GM18867 (cell line): Measurements from ENCODE around the gene LRRC3C.
A peak's percentile ranks its signal among the peaks of the same experiment; 100 is the strongest.

Source experiments
- ATAC-seq: cut with Tn5 transposase; IDR thresholded peaks from one replicate; pipeline ENCODE4 v1.9.1; 2021; ENCODE audit warnings: mild to moderate bottlenecking, moderate library complexity; ENCODE audit not compliant: unreplicated experiment

Gene LRRC3C

DNA sequence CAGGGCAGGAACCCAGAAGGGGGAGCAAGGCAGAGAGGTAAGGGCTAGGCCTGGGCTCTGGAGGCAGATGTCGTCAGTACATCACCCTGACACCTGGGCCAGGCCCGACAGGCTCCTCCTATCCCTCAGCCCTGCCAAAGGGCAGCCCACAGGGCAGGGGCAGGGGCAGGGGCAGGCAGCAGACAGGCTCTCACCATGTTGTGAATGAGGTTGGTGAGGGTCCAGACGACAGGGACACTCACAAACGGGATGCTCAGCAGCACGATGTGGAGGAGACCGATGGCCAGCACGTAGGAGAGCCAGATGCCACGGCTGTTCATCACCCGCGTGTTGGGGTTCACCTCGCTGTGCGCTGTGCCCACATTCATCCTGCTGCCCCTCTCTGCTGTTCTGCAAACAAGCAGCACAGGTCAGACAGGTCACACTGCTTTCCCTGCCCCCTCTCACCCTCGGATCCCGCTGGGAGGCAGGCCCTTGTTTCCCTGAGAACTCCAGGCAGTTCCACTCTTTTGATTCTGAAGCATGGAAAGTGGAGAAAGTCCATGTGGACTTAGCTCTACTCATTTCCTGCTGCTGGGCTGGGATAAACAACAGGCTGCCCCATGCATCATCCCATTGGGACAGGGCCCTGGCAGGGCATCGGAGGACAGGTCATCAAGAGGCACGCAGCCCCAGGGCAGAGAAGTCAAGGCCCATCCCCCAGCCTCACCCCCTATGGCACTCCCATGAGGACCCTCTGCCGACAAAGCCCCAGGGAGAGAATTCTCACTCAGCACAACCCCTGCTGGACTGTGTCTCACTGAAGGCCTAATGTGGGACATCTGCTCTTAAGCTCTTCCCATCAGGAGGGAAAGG lies 3.5 kb upstream of the LRRC3C start:
- ATAC-seq, result no peak

DNA sequence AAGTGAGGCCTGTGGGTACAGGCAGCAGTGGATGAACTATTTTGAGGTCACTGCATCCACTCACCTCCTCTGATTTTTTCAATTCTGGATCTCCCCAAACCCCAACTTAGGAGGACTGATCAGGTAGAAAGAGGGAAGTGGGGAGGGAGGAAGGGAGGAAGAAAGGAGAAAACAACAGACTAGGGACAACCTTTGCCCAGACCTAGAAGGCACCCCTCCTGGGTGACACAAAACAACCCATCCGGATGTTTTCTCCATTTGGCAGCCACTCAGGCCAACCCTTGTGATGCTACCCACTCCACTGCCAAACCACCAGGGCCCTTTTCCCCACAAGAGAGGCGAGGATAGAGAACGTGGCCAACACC lies 2.9 kb upstream of the LRRC3C start:
- no peak for ATAC-seq

DNA sequence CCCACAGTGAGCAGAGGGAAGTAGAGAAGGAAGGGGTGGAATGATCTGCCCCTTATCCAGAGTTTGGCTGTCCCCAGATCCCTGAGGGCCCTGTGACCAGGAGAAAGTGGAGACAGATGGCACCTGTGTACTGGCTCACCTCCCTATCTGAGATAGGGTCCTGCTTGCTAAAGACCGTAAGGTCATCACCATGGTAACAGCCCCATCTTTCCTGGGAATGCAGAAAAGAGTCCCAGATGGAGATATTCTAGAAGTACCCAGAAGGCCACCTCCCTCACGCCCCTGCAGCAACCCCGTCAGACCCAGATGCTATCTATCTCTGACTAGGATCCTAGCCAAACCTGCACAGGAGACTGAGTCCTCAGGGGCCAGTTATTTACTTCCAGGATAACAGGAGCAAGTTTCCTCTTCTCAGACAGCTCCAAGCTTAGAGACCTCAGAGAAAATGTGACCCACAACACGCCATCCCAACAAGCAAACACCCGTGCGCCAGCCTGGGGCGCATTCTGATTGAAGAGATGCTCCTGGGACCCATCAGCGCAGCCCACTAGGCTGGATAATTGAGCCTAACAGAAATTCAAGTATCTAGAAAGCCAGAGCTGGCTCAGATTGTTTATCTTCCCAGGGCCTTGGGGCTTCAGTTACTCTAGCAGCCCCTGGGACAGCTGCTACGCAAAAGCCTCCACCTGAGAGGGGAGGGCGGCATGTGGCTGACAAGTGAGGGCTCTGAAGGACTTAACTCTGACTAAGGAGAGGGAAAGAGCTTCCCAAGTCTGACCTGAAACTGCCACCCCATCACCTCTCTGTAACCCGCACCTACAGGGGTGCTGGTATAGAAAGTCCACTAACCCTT lies 2.0 kb upstream of the LRRC3C start:
- ATAC-seq, result no peak

DNA sequence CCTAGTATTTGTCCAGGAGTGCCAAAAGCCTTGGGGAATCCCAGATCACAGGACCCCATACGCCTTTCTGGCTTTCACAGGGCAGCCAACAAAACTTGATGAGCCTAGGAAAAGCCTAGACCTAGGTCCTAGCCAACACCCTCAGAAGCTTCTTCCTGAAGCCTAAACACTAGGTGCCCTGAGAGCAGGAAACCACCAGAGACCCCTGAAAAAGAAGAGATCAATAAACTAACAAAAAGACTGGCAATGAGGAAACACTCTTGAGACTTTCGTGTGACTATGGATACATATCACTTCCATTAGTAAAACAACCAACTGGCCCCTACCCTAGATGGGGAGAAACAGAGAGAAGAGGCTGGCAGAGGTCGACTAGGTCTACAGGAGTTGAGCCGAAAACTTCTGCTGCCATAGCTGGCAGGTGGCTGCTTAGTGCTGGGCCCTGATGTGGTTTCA lies 1.4 kb upstream of the LRRC3C start:
- no peak for ATAC-seq

DNA sequence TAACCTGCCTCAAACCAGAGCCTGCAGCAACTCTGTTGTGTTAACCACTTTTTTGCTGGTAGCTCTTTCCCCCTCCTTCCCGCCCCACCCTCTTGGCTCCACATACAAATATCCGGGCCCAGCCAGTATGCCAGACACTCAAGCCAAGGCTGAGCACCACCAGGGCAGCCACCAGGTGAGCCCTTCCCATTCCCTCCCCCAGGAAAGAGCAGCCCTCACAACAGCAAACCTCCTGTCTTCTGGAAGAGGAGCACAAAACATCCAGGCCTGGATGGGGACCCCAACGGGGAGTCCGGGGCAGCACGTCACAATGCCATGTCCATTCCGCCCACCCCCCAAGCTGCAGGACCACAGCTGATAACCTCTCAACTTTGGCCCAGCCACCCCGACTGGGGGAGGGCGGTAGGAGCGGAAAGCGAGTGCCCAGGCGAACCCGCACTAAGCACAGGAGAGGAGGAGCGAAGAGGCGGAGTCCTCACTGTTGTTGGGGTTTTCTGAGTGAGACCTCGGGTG lies 888 bp upstream of the LRRC3C start:
- peak; percentile 22 for ATAC-seq

DNA sequence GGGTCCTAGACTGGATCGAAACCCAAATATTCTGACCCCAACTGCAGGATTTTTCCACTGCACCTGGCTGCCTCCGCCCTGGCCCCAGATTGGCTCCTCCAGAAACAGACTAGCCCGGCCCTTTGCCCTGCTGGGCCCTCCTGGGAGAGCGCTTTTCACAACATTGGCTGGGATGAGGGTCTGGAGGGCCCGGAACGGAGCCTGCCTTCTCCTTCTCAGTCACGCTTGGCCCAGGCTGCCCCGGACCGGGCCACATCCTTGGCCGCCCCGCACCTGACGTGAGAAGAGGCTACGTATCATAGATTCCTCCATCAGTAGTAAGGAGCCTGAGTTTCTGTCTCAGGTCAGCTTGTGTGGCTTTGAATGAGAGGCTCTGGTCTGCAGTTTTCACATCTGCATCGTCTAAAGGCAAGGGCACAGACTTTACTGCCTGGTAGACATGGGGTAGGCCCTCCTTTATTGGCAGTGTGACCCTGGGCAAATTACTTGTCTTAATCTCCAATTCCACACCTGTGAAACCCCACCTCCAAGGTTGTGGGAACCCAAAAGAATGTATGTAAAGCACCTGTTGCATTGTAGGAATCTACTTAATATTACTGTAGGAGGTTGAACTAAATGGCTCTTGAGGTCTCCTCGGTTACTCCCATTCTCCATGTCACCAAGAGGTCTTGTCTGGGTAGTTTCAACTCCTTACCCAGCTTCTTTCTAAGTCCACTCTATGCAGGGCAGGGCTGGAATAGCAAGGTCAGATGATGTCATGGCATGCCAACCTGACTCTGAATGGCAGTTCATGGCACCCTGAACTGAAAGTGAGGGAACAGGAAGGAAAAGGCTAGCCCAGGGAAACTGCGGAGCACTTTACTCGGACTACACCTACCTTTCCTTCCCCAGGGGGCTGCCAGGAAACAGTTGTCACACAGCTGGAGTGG lies 661 bp downstream of the LRRC3C start:
- ATAC-seq, result peak; percentile 17

DNA sequence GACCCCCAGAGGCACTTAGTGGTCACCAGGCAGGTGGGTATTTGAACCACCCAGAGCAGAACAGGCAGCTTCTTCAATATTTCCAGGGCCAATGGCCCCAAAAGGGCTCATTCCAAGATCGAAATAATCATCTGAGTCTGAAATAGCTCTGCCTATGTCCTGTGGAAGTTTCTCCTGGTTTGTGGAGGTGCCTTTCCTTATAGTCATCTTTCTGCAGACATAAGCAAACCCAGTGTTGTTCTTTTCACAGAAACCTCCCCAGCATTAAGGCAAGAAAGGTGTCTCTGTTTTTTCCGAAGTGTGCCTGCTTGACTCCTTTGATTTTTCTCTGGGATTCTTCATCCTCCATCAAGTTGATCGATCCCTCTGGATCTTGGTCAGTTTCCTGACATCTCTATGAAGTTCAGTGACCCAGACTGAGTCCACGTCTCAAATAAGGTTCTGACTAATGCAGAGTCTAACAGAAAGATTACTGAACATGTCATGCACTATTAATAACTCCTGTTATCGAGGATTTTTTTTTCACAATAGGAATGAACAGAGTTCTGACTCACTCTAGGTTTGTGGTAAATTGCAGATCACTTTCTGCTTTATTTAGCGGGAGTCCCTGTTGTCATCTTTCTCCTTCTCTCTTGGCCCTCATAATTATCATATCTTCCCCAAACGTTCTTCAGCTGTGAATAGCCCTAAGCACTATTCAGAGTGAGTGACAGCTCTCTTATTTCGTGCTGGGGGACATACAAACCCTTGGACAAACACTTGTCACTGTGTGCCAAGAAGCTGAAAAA lies 1.5 kb downstream of the LRRC3C start:
- ATAC-seq, result no peak

DNA sequence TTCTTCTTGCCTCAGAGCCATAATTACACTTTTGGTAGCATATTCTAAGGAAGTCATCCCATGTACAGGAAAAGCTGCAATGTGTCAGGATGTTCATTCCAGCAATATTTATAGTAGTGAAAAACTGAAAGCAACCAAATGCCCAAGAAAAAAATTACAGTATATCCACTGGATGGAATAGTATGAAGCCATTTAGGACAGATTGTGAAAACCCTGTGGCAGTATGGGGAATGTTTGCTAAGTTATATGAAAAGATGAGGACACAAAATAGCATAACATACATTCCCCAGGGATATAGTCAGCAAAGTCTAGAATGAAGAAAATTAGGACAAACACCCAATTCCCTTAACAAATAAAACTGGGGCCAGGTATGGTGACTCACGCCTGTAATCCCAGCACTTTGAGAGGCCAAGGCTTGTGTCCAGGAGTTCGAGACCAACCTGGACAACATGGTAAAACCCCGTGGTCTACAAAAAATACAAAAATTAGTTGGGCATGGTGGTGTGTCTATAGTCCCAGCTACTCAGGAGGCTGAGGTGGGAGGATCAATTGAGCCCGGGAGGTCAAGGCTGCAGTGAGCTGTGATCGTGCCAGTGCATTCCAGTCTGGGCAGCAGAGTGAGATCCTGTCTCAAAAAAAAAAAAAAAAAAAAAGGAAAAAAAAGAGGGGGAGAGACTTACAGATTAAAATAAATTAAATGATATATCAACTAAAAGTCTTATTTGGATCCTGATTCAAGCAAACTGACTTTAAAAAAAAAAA lies 2.3 kb downstream of the LRRC3C start:
- no peak for ATAC-seq

DNA sequence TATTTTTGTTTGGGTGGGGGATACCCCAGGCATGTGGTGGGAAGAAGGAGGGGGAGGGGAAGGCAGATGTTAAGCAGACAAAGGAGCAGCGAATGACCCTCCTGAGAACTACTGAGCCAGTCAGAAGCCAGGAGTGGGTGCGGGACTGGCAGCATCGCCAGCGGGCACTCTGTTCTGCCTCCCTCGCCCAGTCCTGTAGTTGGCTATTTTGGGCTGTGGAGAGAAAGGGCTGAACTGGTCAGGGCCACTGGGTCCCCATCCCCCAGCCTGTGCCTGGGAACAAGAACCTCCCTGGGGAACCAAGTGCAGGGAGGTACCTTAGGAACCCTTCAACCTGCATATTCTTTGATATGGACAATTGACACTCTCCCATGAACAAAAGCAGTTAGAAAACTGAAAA lies 6.4 kb downstream of the LRRC3C start:
- ATAC-seq, result no peak

DNA sequence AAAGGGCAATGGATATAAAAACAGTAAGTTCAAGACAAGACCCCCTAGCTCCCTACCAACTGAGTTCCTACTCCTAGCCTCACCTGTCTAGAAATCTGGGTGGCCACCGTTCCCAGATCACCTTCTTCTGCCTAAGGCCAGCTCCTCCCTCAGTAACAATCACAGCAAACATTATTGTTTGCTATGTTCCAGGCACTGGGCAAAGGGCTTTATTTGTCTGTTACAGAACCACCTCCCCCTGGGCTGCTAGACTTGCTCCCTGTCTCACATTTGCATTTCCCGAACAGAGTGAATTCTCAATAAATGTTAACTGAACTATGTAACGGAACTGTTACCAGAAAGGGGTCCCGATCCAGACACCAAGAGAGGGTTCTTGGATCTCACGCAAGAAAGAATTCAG lies 6.8 kb downstream of the LRRC3C start:
- ATAC-seq, result no peak

DNA sequence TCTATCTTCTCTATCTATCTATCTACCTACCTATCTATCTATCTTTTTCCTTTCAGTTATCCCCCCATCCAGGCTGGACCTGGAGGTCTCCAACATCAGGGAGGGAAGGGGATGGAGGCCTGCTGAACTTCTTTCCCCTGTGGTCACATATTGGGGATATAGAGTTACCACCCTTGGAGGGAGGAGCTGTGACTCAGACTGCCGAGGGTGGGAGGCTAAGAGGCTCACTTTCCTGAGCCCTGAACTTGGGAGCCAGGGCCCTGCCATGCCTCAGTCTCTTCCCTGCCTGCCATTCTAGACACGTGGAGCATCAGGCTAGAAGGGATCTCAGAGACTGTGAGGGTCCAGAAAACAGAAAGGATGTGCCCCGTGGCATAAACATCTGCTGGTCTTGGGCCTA lies 8.4 kb downstream of the LRRC3C start:
- no peak for ATAC-seq

DNA sequence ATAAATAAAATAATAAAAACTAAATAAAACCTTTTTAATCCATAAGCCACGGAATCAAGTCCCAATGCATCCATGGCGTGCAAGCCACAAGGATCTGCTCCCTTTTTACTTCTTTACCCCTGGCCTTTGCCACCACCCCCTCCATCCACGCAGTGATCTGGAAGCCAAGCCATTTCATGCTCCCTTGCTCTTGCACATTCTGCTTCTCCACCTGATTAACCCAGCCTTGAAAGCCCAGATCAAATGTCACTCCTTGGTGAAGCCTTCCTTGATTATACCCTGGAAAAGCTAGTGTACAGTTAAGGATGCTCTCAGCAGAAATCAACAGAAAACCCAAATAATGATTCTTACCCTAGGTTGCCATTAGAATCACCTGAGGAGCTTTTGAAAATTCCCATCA lies 9.9 kb downstream of the LRRC3C start:
- ATAC-seq, result no peak

DNA sequence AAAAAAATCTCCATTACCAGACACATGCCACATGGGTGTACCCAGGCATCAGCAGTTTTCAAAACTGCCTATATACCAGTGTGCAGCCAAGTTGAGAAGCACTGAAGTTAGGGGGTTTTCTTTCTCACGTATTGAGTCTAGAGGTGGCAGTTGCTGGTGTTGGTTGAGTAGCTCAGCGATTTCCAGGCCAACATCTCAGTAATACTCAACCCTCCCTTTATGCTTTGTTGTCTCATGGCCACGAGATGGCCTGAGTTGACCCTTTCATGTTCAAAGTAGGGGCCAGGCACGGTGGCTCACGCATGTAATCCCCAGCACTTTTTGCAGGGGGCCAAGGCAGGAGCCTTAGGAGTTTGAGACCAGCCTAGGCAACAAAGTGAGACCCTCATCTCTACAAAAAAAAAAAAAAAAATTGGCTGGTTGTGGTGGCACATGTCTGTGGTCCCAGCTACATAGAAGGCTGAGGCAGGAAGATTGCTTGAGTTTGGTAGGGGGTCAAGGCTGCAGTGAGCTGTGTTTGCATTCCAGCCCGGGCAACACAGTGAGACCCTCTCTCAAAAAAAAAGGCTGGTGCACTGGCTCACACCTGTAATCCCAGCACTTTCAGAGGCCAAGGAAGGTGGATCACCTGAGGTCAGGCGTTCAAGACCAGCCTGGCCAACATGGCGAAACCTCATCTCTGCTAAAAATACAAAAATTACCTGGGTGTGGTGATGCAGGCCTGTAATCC lies 10.8 kb downstream of the LRRC3C start:
- ATAC-seq, result no peak

DNA sequence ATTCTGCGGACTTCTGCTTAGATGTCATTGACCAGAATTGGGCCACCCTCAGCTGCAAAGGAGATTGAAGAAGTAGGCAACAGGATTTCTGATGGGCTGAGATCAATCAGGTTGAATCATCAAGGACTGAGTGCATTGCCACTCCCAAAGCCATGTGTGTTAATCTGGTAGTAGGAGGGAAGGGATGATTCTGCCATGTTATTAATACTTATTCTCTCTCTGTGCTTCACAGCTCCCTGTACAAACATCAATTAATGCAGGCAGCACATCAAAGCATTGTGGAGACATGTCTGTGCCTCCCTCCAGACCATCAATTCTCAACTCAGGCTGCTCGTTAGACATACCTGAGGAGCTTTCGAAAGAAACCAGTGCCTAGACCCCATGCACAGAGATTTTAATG lies 11.6 kb downstream of the LRRC3C start:
- no peak for ATAC-seq

DNA sequence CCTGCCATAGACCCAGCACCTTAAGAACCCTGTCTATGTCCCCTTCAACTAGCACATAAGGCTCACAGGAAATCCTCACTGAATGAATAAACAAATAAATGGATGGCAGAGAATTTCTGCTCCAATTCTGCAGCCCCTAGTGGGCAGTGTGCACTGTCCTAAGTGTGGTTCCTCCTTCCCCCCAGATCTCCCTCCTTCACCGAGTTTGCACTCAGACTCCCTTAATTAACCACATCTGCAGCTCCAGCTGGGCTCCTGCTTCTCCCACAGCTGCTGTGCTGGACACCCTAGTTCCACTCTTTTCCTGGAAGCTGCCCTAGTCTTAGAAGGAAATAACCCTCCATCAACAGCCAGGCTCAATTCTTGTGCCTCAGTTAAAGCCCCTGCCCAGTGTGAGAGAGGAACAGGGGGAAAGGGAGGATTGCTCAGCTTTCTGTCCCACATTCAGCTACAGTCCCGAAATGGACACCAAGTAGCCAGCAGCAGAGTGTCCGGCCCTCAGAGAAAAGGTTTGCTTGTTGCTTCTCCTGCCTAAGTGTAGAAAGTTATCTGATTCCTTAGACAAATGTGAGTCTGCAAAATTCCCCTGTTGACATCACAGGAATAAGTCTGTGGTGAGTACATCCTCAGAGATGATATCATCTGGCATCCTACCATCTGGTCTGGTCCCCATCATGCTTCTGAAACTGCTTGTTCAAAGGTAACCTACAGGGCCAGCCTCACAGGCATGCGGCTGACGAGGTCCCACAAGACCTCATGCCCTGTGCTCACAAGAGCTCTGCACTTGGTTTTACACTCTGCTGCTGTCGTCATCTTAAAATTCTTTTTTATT lies 12.3 kb downstream of the LRRC3C start:
- no peak for ATAC-seq

DNA sequence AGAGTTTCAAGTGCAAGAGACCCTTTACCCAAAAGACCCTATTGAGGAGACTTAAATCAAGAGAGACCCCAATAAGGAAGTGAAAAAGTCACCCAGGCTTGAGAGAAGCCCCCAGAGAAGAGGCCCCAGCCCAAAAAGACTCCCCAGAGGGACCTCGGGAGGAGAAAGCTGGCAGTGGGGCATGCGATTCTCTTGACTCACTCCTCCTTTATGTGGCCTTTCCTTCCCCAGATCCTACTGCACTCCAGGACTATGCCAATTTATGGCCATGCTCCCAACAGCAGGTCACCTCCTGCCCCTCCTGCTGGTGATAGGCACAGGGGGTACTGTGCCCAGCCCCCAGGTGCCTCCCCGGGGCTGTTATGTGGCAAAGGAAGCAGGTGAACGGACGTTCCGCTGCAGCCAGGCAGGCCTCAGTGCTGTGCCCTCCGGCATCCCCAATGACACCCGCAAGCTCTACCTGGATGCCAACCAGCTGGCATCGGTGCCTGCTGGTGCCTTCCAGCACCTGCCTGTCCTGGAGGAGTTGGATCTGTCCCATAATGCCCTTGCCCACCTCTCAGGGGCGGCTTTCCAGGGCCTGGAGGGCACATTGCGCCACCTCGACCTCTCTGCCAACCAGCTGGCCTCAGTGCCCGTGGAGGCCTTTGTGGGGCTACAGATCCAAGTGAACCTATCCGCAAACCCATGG lies 16.3 kb downstream of the LRRC3C start:
- ATAC-seq, result no peak

DNA sequence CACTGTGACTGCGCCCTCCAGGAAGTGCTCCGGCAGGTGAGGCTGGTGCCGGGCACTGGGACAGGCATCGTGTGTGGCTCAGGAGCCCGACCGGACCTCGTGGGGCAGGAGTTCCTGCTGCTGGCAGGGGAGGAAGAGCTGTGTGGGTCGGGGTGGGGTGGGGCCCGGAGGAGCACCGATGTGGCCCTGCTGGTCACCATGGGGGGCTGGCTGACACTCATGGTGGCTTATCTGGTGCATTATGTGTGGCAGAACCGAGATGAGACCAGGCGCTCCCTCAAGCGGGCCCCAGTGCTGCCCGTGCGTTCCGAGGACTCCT lies 16.8 kb downstream of the LRRC3C start:
- no peak for ATAC-seq
